Astrocyte of the spinal cord (primary cell): Measurements from ENCODE around the gene TRAF7.

Source experiments
- DNase-seq: peaks from one replicate; pipeline ENCODE4 v3.0.0; 2011; ENCODE audit warnings: low read depth, low spot score
- H3K4me3 ChIP-seq: 2 replicates; pipeline ENCODE4 v1.5.1; 2011; ENCODE audit warnings: low read depth, mild to moderate bottlenecking, low read length, moderate library complexity
- in situ Hi-C: cut with HindIII; loops from 2 replicates; pipeline ENCODE4 v1.10.0; 2017; ENCODE audit warnings: low sequenced_read_pairs
- TF ChIP-seq, protein P1 (sequence below): IDR thresholded peaks from 2 replicates; pipeline ENCODE4 v1.5.1; 2012; ENCODE audit warnings: low read depth, mild to moderate bottlenecking, low read length, inconsistent platforms

Gene TRAF7

GRCh38 chr16:2162676-2163118, 7.1 kb downstream of the TRAF7 start:
- in situ Hi-C loops = no loop called here

GRCh38 chr16:2163211-2163881, 7.8 kb downstream of the TRAF7 start:
- no peak for DNase-seq
- H3K4me3 ChIP-seq = no peak overlapping the region
- in situ Hi-C loops = no loop called here
- TF ChIP-seq, protein P1, sequence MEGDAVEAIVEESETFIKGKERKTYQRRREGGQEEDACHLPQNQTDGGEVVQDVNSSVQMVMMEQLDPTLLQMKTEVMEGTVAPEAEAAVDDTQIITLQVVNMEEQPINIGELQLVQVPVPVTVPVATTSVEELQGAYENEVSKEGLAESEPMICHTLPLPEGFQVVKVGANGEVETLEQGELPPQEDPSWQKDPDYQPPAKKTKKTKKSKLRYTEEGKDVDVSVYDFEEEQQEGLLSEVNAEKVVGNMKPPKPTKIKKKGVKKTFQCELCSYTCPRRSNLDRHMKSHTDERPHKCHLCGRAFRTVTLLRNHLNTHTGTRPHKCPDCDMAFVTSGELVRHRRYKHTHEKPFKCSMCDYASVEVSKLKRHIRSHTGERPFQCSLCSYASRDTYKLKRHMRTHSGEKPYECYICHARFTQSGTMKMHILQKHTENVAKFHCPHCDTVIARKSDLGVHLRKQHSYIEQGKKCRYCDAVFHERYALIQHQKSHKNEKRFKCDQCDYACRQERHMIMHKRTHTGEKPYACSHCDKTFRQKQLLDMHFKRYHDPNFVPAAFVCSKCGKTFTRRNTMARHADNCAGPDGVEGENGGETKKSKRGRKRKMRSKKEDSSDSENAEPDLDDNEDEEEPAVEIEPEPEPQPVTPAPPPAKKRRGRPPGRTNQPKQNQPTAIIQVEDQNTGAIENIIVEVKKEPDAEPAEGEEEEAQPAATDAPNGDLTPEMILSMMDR = no peak

More at GRCh38 chr16:2162676-2163118, 7.1 kb downstream of the TRAF7 start:
- H3K4me3 ChIP-seq = no peak overlapping the region
- DNase-seq = no peak
- TF ChIP-seq, protein P1 = no peak

- no peak overlapping the region for H3K4me3 ChIP-seq
- TF ChIP-seq, protein P1 = no peak
- no peak for DNase-seq
- in situ Hi-C loops = no loop called here
Observed at GRCh38 chr16:2165861-2166260, 10.3 kb downstream of the TRAF7 start.

- TF ChIP-seq, protein P1 = no peak
- H3K4me3 ChIP-seq = no peak overlapping the region
- in situ Hi-C loops = no loop called here
- no peak for DNase-seq
Observed at GRCh38 chr16:2166263-2167067, 10.9 kb downstream of the TRAF7 start.

DNA sequence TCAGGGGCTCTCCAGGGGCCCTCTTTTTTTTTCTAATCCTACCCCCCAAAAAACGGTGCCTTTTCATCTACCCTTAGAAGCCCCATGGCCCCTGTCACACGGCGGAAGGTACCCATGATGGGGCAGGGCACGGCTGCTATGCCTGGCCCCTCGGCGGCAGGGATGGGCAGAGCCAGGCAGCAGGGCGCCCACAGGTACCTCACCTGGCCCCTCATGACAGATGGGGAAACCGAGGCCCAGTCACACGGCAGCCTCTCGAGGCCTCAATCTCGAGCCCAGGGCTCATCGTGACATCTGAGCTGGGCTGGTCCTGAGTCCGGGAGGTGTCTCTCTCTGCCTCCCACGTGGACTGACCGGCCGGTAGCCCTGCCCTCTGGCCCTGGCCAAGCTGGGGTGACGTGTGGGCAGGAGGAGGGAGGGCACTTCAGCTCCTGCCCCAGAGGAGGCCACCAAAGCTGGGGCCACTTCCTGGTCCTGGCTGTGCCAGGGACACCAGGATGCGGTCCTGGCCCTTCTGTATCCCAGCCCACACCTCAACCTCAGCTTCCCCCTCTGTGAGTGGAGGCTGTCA, 11.6 kb downstream of the TRAF7 start:
- no peak overlapping the region for H3K4me3 ChIP-seq
- TF ChIP-seq, protein P1 = no peak
- no peak for DNase-seq
- in situ Hi-C loops = no loop called here

- in situ Hi-C loops = no loop called here
- DNase-seq = no peak
- H3K4me3 ChIP-seq = no peak overlapping the region
Observed at GRCh38 chr16:2170080-2170479, 14.5 kb downstream of the TRAF7 start.

More at GRCh38 chr16:2170080-2170479, 14.5 kb downstream of the TRAF7 start:
- TF ChIP-seq, protein P1 = no peak
